ENCODE measurements around the gene EXOC2.

EXOC2 gene

DNA sequence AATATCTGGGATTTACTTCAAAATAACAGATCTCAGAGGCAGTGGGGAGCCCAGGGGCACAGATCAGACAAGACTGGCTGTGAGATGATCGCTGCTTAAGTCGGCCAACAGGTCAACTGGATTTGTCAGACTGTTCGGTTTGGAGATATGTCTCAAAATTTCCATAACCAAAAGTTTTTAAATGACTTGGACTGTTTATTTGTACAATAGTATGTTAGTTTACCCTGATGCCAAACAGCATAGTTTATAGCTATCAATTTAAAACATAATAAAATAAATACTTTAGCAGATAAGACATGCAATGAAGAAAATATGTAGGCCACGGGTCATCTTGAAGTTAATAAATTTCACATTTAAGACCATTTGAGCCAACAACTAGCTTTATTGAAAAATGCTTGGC lies 174.7 kb downstream of the EXOC2 start:
- H3K27ac Mint-ChIP-seq = no peak overlapping the region
- no peaks in the 10 kb centered on the region for H3K27me3 Mint-ChIP-seq
- peaks cover 52% of the 10 kb centered on the region for H3K4me1 Mint-ChIP-seq
- no peak for DNase-seq
- ATAC-seq = no peak
- no peak overlapping the region for H3K4me3 Mint-ChIP-seq
- peaks cover 24 to 30% of the 10 kb centered on the region in 2 donors for H3K9me3 Mint-ChIP-seq

DNA sequence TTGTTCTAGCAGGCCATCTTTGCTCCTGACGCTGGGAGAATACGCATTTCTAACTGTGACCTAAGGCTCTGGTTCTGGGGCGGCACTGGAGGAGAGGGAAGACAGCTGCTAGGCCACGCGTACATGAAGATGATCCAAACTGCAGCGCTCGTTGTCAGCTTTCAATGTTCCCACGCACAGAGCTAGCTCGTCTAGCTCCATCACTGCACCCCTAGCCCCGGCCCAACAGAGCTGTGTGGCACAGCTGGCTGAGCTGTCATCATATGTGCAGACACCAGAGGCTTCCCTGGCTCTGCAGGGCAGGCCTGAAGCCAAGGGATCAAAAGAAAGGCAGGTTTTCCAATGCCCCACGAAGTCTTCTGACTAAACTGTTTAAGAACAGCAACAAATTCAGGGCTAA lies 176.7 kb downstream of the EXOC2 start:
- Mint-ChIP-seq H3K27me3 (no peaks in the 10 kb centered on the region), H3K27ac (no peak overlapping the region), H3K4me3 (no peak overlapping the region), H3K4me1 (peaks cover 63% of the 10 kb centered on the region), H3K9me3 (peaks cover 23 to 27% of the 10 kb centered on the region in 2 donors)
- no peak for DNase-seq
- no peak for ATAC-seq

DNA sequence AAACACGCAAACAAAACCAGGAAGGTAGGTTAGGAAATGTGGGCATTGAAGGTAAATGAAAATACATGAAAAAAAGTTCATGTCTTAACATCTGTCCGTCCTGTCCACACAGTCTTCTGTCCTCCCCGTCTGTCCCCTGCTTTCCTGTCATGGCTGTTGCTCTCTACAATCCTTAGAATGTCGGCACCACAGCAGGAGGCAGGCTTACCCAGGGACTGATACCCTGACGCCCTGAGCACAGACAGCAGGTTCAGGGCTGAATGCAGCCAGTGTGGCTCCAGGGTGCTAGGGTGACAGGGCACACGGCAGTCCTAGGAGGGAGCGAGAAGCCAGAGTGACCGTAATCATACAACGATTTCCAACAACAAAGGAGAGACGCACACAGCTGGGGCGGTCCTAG lies 177.7 kb downstream of the EXOC2 start:
- no peak for ATAC-seq
- Mint-ChIP-seq H3K4me3 (no peak overlapping the region), H3K4me1 (peaks cover 65% of the 10 kb centered on the region), H3K9me3 (peaks cover 17 to 20% of the 10 kb centered on the region in 2 donors), H3K27me3 (no peaks in the 10 kb centered on the region), H3K27ac (peak overlapping the region; percentile 13 to 59)
- DNase-seq = no peak

DNA sequence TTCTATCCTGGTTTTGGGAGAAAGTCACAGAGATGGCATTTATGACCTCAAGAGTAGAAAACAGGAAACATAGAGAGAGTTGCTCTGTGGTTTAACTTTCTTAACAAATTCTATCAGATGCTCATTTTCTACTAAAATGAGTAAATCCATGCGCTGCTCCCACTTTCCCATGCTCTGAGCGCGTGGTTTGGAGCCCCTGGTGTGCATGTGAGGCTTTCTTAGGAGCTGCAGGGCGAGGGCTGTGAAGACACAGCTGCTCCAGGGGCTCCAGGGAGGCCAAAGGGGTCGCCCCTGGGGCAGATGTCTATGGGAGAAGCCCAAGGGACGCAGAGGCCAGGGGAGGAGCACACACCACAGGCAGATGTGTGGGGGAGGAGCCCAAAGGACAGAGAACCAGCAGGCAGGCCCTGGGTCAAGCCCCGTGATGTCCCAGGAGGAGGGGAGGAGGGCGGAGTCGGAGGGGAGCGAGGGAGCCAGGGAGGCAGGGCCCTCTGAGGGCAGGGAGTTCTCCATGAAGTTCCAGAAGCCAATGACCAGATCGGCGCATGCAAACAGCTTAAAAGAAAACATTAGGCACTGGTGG lies 178.5 kb downstream of the EXOC2 start:
- peak overlapping the region; percentile 93 to 94 for H3K27ac Mint-ChIP-seq
- H3K4me1 Mint-ChIP-seq = peaks cover 73% of the 10 kb centered on the region
- peak overlapping the region; percentile 56 to 71 for H3K4me3 Mint-ChIP-seq
- no peak for DNase-seq
- no peaks in the 10 kb centered on the region for H3K27me3 Mint-ChIP-seq
- peaks cover 17 to 20% of the 10 kb centered on the region in 2 donors for H3K9me3 Mint-ChIP-seq
- ATAC-seq = peak; percentile 24

DNA sequence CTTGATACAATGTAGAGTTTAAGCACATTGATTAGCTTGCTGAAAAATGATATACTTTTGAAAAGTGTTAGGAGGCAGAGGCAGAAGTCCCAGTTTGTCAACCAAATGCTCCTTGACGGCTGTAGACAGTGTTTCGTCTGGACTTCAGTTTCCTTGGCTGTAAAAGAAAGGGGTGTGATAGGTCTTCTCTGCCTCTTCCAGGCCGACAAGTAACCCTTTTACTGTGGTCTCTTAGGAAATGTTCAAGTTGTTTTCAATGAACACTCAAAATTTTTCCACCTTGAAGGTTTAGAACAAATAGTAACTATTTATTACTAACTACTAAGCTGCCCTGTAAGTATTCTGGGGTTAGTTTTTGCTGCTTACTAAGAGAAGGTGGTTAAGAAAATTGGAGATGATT lies 179.0 kb downstream of the EXOC2 start:
- no peak for DNase-seq
- Mint-ChIP-seq H3K27me3 (no peaks in the 10 kb centered on the region), H3K4me3 (peak overlapping the region; percentile 56 to 71), H3K9me3 (peaks cover 17 to 20% of the 10 kb centered on the region in 2 donors), H3K4me1 (peaks cover 78% of the 10 kb centered on the region), H3K27ac (peak overlapping the region; percentile 31 to 94)
- no peak for ATAC-seq

GRCh38 chr6:513058-513457 lies 179.9 kb downstream of the EXOC2 start:
- DNase-seq (no peak), ATAC-seq (no peak)
- Mint-ChIP-seq H3K4me1 (peaks cover 87% of the 10 kb centered on the region), H3K27me3 (no peaks in the 10 kb centered on the region), H3K4me3 (peak overlapping the region; percentile 44 to 58), H3K9me3 (peaks cover 15 to 16% of the 10 kb centered on the region in 2 donors), H3K27ac (peak overlapping the region; percentile 72 to 86)

- Mint-ChIP-seq H3K9me3 (peaks cover 3 to 4% of the 10 kb centered on the region in 2 donors), H3K4me1 (peaks cover 96% of the 10 kb centered on the region), H3K4me3 (peak overlapping the region; percentile 39 to 61), H3K27me3 (no peaks in the 10 kb centered on the region), H3K27ac (peak overlapping the region; percentile 30 to 97)
- ATAC-seq = no peak
- no peak for DNase-seq
These were observed 181.3 kb downstream of the EXOC2 start for GRCh38 chr6:511488-512137.

DNA sequence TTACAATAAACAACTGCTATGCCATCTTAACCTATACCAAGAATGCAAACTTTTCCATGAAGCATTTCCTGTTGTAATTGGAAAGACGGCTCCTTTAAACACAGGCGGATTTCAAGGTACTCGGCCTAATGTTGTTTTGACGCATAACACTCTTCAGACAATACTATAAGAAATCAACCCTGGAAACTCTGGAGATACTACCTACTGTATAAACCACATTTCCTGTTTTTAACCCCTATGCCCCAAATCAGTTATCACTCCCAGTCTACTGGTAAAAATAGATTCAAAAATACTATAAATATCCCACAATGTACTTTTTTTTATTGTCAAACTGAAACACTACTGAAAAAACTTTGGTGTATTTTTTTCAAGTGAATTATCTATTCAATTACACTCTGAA lies 183.3 kb downstream of the EXOC2 start:
- Mint-ChIP-seq H3K27me3 (no peaks in the 10 kb centered on the region), H3K27ac (peak overlapping the region; percentile 94 to 97), H3K4me1 (peaks cover 98% of the 10 kb centered on the region), H3K4me3 (peak overlapping the region; percentile 70 to 82), H3K9me3 (no peaks in the 10 kb centered on the region)
- DNase-seq = no peak
- ATAC-seq = peak; percentile 62

GRCh38 chr6:508614-509013 lies 184.3 kb downstream of the EXOC2 start:
- Mint-ChIP-seq H3K4me3 (peak overlapping the region in 1 of 2 donors; percentile 70), H3K27ac (peak overlapping the region; percentile 44 to 97), H3K9me3 (no peaks in the 10 kb centered on the region), H3K4me1 (peaks cover 98% of the 10 kb centered on the region), H3K27me3 (no peaks in the 10 kb centered on the region)
- ATAC-seq (no peak), DNase-seq (no peak)

DNA sequence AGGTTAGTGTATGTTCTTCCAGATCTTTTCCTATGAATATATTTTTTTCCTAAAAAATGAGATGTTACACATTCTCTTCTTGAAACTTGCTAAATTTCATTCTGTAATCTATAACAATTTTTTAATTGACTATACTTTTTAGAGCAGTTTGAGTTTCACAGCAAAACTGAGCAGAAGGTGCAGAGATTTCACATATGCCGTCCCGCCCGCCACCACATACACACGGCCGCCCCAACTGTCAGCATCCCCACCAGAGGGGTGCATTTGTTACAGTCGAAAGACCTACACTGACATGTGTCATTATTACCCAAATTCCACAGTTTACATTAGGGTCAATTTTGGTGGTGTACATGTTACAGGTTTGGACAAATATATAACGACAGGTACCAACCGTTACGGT lies 184.9 kb downstream of the EXOC2 start:
- no peaks in the 10 kb centered on the region for H3K9me3 Mint-ChIP-seq
- no peaks in the 10 kb centered on the region for H3K27me3 Mint-ChIP-seq
- H3K4me3 Mint-ChIP-seq = peak overlapping the region; percentile 70 to 82
- peaks cover 98% of the 10 kb centered on the region for H3K4me1 Mint-ChIP-seq
- ATAC-seq (no peak), DNase-seq (no peak)
- H3K27ac Mint-ChIP-seq = peak overlapping the region; percentile 97 to 99

- no peaks in the 10 kb centered on the region for H3K9me3 Mint-ChIP-seq
- peak overlapping the region; percentile 97 to 99 for H3K27ac Mint-ChIP-seq
- peaks cover 100% of the 10 kb centered on the region for H3K4me1 Mint-ChIP-seq
- DNase-seq (no peak), ATAC-seq (peak; percentile 16)
- H3K4me3 Mint-ChIP-seq = peak overlapping the region; percentile 70 to 82
- H3K27me3 Mint-ChIP-seq = no peaks in the 10 kb centered on the region
These were observed 185.9 kb downstream of the EXOC2 start for GRCh38 chr6:506920-507622.

DNA sequence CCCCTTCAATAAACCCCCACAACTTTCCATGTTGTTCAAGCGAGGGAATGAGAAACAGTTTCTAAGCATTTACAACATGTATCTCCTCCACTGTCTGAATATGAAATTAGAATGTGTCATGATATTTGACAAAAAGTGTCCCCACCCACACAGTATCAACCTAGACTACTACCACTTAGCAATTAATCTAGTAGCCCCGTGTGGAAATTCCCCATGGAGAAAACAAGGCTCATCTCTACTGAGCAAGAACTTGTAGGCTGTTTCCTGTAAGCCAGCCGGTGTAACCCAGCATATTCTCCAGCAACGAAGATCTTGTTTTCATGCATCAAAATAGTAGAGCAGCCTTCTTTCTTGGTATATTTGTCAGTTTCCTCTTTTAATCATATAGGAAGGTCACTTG lies 186.4 kb downstream of the EXOC2 start:
- DNase-seq (peak; percentile 64 to 83), ATAC-seq (peak; percentile 86)
- H3K27ac Mint-ChIP-seq = peak overlapping the region; percentile 97 to 99

DNA sequence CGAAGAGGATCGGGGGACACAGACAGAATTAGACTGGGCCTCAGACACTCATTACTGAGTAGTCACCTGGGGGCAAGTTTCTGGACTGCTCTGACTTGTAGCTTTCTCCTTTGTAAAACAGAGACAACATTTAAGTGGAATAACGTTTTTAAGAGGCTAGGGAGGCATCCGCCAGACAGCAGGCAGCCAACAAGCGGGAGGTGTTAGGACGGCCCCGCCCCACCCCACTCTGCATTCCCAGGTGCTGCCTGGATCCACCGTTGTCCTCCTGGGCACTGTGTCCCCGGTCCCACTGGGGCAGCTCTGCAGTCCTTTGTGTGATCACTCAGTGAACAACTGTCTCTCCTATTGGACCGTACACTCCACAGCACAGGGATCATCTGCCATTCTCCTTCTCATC lies 187.6 kb downstream of the EXOC2 start:
- no peaks in the 10 kb centered on the region for H3K27me3 Mint-ChIP-seq

More for the DNA sequence above, 186.4 kb downstream of the EXOC2 start:
- H3K9me3 Mint-ChIP-seq = no peaks in the 10 kb centered on the region
- no peaks in the 10 kb centered on the region for H3K27me3 Mint-ChIP-seq
- peak overlapping the region; percentile 70 to 82 for H3K4me3 Mint-ChIP-seq
- peaks cover 99% of the 10 kb centered on the region for H3K4me1 Mint-ChIP-seq

GRCh38 chr6:504446-504980 lies 188.4 kb downstream of the EXOC2 start:
- ATAC-seq (no peak), DNase-seq (no peak)
- Mint-ChIP-seq H3K4me3 (no peak overlapping the region), H3K4me1 (peaks cover 90% of the 10 kb centered on the region), H3K27me3 (no peaks in the 10 kb centered on the region), H3K27ac (peak overlapping the region; percentile 3 to 97), H3K9me3 (no peaks in the 10 kb centered on the region)

More for the DNA sequence above, 187.6 kb downstream of the EXOC2 start:
- DNase-seq (no peak), ATAC-seq (no peak)
- Mint-ChIP-seq H3K9me3 (no peaks in the 10 kb centered on the region), H3K27ac (peak overlapping the region; percentile 89 to 97), H3K4me3 (peak overlapping the region; percentile 4 to 21), H3K4me1 (peaks cover 92% of the 10 kb centered on the region)

GRCh38 chr6:503610-504362 lies 189.2 kb downstream of the EXOC2 start:
- no peak for ATAC-seq
- peak overlapping the region in 1 of 2 donors; percentile 28 for H3K4me3 Mint-ChIP-seq
- H3K27ac Mint-ChIP-seq = peak overlapping the region; percentile 85 to 97

More at GRCh38 chr6:503610-504362, 189.2 kb downstream of the EXOC2 start:
- Mint-ChIP-seq H3K27me3 (no peaks in the 10 kb centered on the region), H3K4me1 (peaks cover 90% of the 10 kb centered on the region), H3K9me3 (no peaks in the 10 kb centered on the region)
- DNase-seq = no peak

All from stimulated activated naive CD8-positive, alpha-beta T cell treated with anti-CD3 and anti-CD28 coated beads, Interleukin-15, amount 100 ng/mL, for 72 hours (primary cell).